WTC11 (cell line): ENCODE data around the gene WFDC2. TPM values are rescaled to one million over a fixed set of nuclear protein-coding genes. Genes with fewer than 3 reads are reported as not detected.

Experiments used
- ATAC-seq: fragments of 200-7000 bp; cut with Tn5 transposase; 2 replicates; pipeline ENCODE4 v1.10.0; 2021; ENCODE audit warnings: mild to moderate bottlenecking, moderate library complexity
- CTCF ChIA-PET: fragments of 300-600 bp; sonication (Branson Sonifier 250); formaldehyde crosslinking; loops from one replicate; lab custom pipeline; 2021; ENCODE audit warnings: antibody characterized with exemption; lab: Charles Lee
- POLR2A ChIA-PET: fragments of 350-600 bp; sonication (Branson Sonifier 250); formaldehyde crosslinking; loops from one replicate; lab custom pipeline; 2021; ENCODE audit warnings: antibody characterized with exemption; lab: Charles Lee
- DNase-seq: peaks from one replicate; pipeline ENCODE4 v3.0.0; 2021; ENCODE audit warnings: low spot score
- H3K27ac Mint-ChIP-seq: 2 replicates; pipeline ENCODE4 v1.8.0; 2021; ENCODE audit warnings: mixed read lengths
- H3K27me3 Mint-ChIP-seq: 2 replicates; pipeline ENCODE4 v1.8.0; 2021; ENCODE audit warnings: low read depth, mild to moderate bottlenecking, moderate library complexity, mixed read lengths
- H3K36me3 Mint-ChIP-seq: 2 replicates; pipeline ENCODE4 v1.8.0; 2021; ENCODE audit warnings: mixed read lengths
- H3K4me1 Mint-ChIP-seq: 2 replicates; pipeline ENCODE4 v1.8.0; 2022; ENCODE audit warnings: mixed read lengths
- H3K4me3 Mint-ChIP-seq: 2 replicates; pipeline ENCODE4 v1.8.0; 2021; ENCODE audit warnings: mild to moderate bottlenecking, moderate library complexity, mixed read lengths
- H3K9me3 Mint-ChIP-seq: 2 replicates; pipeline ENCODE4 v1.8.0; 2021; ENCODE audit warnings: mixed read lengths
- AFF4 ChIP-seq: sonication (generic); formaldehyde crosslinking; IDR thresholded peaks from 2 replicates; pipeline ENCODE4 v1.8.1; 2023; ENCODE audit warnings: mild to moderate bottlenecking, missing genetic modification reagents, borderline replicate concordance
- ARID4B ChIP-seq: sonication (generic); formaldehyde crosslinking; IDR thresholded peaks from 2 replicates; pipeline ENCODE4 v1.8.0; 2023; ENCODE audit warnings: missing genetic modification reagents, mild to moderate bottlenecking, borderline replicate concordance
- CTCF ChIP-seq: fragments of 200-600 bp; IDR thresholded peaks from 2 replicates; pipeline ENCODE4 v1.8.0; 2022; ENCODE audit warnings: antibody characterized with exemption
- E2F4 ChIP-seq: sonication (generic); formaldehyde crosslinking; IDR thresholded peaks from 2 replicates; pipeline ENCODE4 v1.8.1; 2022; ENCODE audit warnings: low read depth, mild to moderate bottlenecking, moderate library complexity, missing genetic modification reagents, borderline replicate concordance
- E2F5 ChIP-seq: sonication (generic); formaldehyde crosslinking; IDR thresholded peaks from 2 replicates; pipeline ENCODE4 v1.8.1; 2022; ENCODE audit warnings: mild to moderate bottlenecking, moderate library complexity, missing genetic modification reagents
- EMX1 ChIP-seq: fragments of 250-450 bp; sonication (Bioruptor Pico); IDR thresholded peaks from 2 replicates; pipeline ENCODE4 v1.8.0; 2021; ENCODE audit warnings: mild to moderate bottlenecking
- JAZF1 ChIP-seq: fragments of 250-450 bp; sonication (Bioruptor Pico); IDR thresholded peaks from 2 replicates; pipeline ENCODE4 v1.9.0; 2021; ENCODE audit warnings: moderate library complexity, mild to moderate bottlenecking, inconsistent platforms
- NR2C2 ChIP-seq: sonication (generic); formaldehyde crosslinking; IDR thresholded peaks from 2 replicates; pipeline ENCODE4 v1.8.0; 2022; ENCODE audit warnings: mild to moderate bottlenecking, missing genetic modification reagents
- PREB ChIP-seq: sonication (generic); formaldehyde crosslinking; IDR thresholded peaks from 2 replicates; pipeline ENCODE4 v1.8.1; 2022; ENCODE audit warnings: mild to moderate bottlenecking, missing genetic modification reagents, moderate library complexity, borderline replicate concordance
- RELA ChIP-seq: sonication (generic); formaldehyde crosslinking; IDR thresholded peaks from 2 replicates; pipeline ENCODE4 v1.8.1; 2022; ENCODE audit warnings: missing genetic modification reagents, mild to moderate bottlenecking, borderline replicate concordance
- SOX15 ChIP-seq: fragments of 250-450 bp; sonication (Bioruptor Pico); IDR thresholded peaks from 2 replicates; pipeline ENCODE4 v1.9.0; 2021; ENCODE audit warnings: mild to moderate bottlenecking
- ZMAT4 ChIP-seq: fragments of 250-450 bp; sonication (Bioruptor Pico); IDR thresholded peaks from 2 replicates; pipeline ENCODE4 v1.9.0; 2021; ENCODE audit warnings: mild to moderate bottlenecking
- ZNF121 ChIP-seq: sonication (generic); formaldehyde crosslinking; IDR thresholded peaks from 2 replicates; pipeline ENCODE4 v1.8.0; 2023; ENCODE audit warnings: missing genetic modification reagents
- ZNF219 ChIP-seq: sonication (generic); formaldehyde crosslinking; IDR thresholded peaks from 2 replicates; pipeline ENCODE4 v1.8.0; 2023; ENCODE audit warnings: missing genetic modification reagents, mild to moderate bottlenecking, borderline replicate concordance
- ZNF416 ChIP-seq: fragments of 250-450 bp; sonication (Bioruptor Pico); IDR thresholded peaks from 2 replicates; pipeline ENCODE4 v1.9.0; 2021; ENCODE audit warnings: mild to moderate bottlenecking, inconsistent platforms
- total RNA-seq: library from RNA; stranded (reverse); gene quantifications from 3 replicates; pipeline ENCODE4 v1.2.3, GENCODE V29; 2021

Gene WFDC2
- total RNA-seq, 1 experiment from 2014 or later: 76.4 TPM

- no peak for TF ChIP-seq ARID4B (CRISPR knock-in tag)
Measured at GRCh38 chr20:45461225-45461624, 8.3 kb upstream of the WFDC2 start (continued).

GRCh38 chr20:45462711-45463509, 6.6 kb upstream of the WFDC2 start:
- no peak for DNase-seq
- Mint-ChIP-seq H3K36me3 (no peaks in the 10 kb centered on the region), H3K27ac (no peak overlapping the region), H3K4me3 (no peak overlapping the region), H3K27me3 (no peaks in the 10 kb centered on the region), H3K4me1 (peaks cover 17% of the 10 kb centered on the region), H3K9me3 (no peaks in the 10 kb centered on the region)
- ChIA-PET POLR2A (no interaction called here), CTCF (interaction anchor here (0.7 to 3.7 kb wide), 13 partner anchors 10 to 308 kb away, joined by 3 to 25 read pairs (median 5); partner anchors contain the start of gene SYS1)
- peak; percentile 70 for ATAC-seq
- TF ChIP-seq AFF4 (CRISPR knock-in tag) (no peak), E2F4 (no peak), ZNF219 (CRISPR knock-in tag) (no peak), ZNF416 (CRISPR knock-in tag) (no peak), CTCF (no peak), ARID4B (CRISPR knock-in tag) (no peak), RELA (no peak), EMX1 (CRISPR knock-in tag) (no peak), NR2C2 (CRISPR knock-in tag) (no peak), SOX15 (CRISPR knock-in tag) (no peak), E2F5 (CRISPR knock-in tag) (no peak), PREB (CRISPR knock-in tag) (no peak), ZNF121 (CRISPR knock-in tag) (no peak), JAZF1 (no peak), ZMAT4 (CRISPR knock-in tag) (no peak)
